ENCODE results near the gene CEBPB. TPM values are rescaled to one million over a fixed set of nuclear protein-coding genes. Genes with fewer than 3 reads are reported as not detected.
"Not testable (repeated sequence)": the region's sequence is repeated elsewhere in the genome, so short reads cannot be mapped to it uniquely, and the experiment has no call there.

The CEBPB gene
- polyA plus RNA-seq, 3 donors from 2014 or later = 15.3 to 27.6 (median 22.9) TPM

GRCh38 chr20:50201710-50202109, 11.1 kb downstream of the CEBPB start:
- not testable (repeated sequence) for H3K4me1 Mint-ChIP-seq; DNase-seq; H3K27me3 Mint-ChIP-seq (ENCODE audit: low read depth in 3 of 3); H3K27ac Mint-ChIP-seq; H3K9me3 Mint-ChIP-seq; H3K4me3 Mint-ChIP-seq
- peaks cover 8 to 20% (median 13%) of the 10 kb centered on the region in 3 donors for H3K36me3 Mint-ChIP-seq

- Mint-ChIP-seq H3K27me3 (ENCODE audit: low read depth in 3 of 3) (peaks cover 0 to 6% (median 5%) of the 10 kb centered on the region in 3 donors), H3K36me3 (peaks cover 8 to 21% (median 13%) of the 10 kb centered on the region in 3 donors), H3K27ac (no peak overlapping the region), H3K4me1 (no peaks in the 10 kb centered on the region), H3K4me3 (no peak overlapping the region), H3K9me3 (peaks cover 0 to 5% (median 0%) of the 10 kb centered on the region in 6 donors)
- DNase-seq = no peak
Observed at GRCh38 chr20:50202677-50203076, 12.0 kb downstream of the CEBPB start.

GRCh38 chr20:50203951-50204937, 13.6 kb downstream of the CEBPB start:
- Mint-ChIP-seq H3K36me3 (peaks cover 8 to 23% (median 13%) of the 10 kb centered on the region in 3 donors), H3K27ac (no peak overlapping the region), H3K9me3 (peaks cover 0 to 5% (median 0%) of the 10 kb centered on the region in 6 donors), H3K4me3 (no peak overlapping the region), H3K4me1 (no peaks in the 10 kb centered on the region), H3K27me3 (ENCODE audit: low read depth in 3 of 3) (peaks cover 0 to 6% (median 0%) of the 10 kb centered on the region in 3 donors)
- no peak for DNase-seq

GRCh38 chr20:50207026-50207425, 16.4 kb downstream of the CEBPB start:
- H3K36me3 Mint-ChIP-seq = peaks cover 4 to 14% (median 6%) of the 10 kb centered on the region in 3 donors
- DNase-seq = no peak
- peaks cover 0 to 2% of the 10 kb centered on the region in 2 donors for H3K4me1 Mint-ChIP-seq
- no peak overlapping the region for H3K4me3 Mint-ChIP-seq
- peaks cover 0 to 5% (median 0%) of the 10 kb centered on the region in 6 donors for H3K9me3 Mint-ChIP-seq
- H3K27me3 Mint-ChIP-seq (ENCODE audit: low read depth in 3 of 3) = peaks cover 2 to 6% (median 5%) of the 10 kb centered on the region in 3 donors
- peak overlapping the region in 1 of 6 donors; percentile 1 for H3K27ac Mint-ChIP-seq

GRCh38 chr20:50208085-50208491, 17.5 kb downstream of the CEBPB start:
- no peak overlapping the region for H3K27ac Mint-ChIP-seq
- H3K27me3 Mint-ChIP-seq (ENCODE audit: low read depth in 3 of 3) = peaks cover 2 to 6% (median 5%) of the 10 kb centered on the region in 3 donors
- H3K36me3 Mint-ChIP-seq = peaks cover 4 to 14% (median 6%) of the 10 kb centered on the region in 3 donors
- peaks cover 0 to 5% (median 0%) of the 10 kb centered on the region in 6 donors for H3K9me3 Mint-ChIP-seq
- DNase-seq = no peak
- peaks cover 0 to 2% of the 10 kb centered on the region in 2 donors for H3K4me1 Mint-ChIP-seq
- H3K4me3 Mint-ChIP-seq = no peak overlapping the region

- peaks cover 4 to 10% (median 5%) of the 10 kb centered on the region in 3 donors for H3K27me3 Mint-ChIP-seq (ENCODE audit: low read depth in 3 of 3)
- H3K4me3 Mint-ChIP-seq, DNase-seq, H3K36me3 Mint-ChIP-seq, H3K9me3 Mint-ChIP-seq, H3K27ac Mint-ChIP-seq, H3K4me1 Mint-ChIP-seq: not testable (repeated sequence)
Observed at GRCh38 chr20:50208815-50209214, 18.2 kb downstream of the CEBPB start.

- Mint-ChIP-seq H3K27me3 (ENCODE audit: low read depth in 3 of 3) (peaks cover 7 to 13% (median 8%) of the 10 kb centered on the region in 3 donors), H3K36me3 (peaks cover 0 to 4% (median 0%) of the 10 kb centered on the region in 3 donors), H3K9me3 (no peaks in the 10 kb centered on the region), H3K4me3 (no peak overlapping the region), H3K27ac (no peak overlapping the region), H3K4me1 (peaks cover 0 to 2% of the 10 kb centered on the region in 2 donors)
- DNase-seq = no peak
Observed at GRCh38 chr20:50210066-50210619, 19.5 kb downstream of the CEBPB start.

- DNase-seq = no peak
- H3K9me3 Mint-ChIP-seq = no peaks in the 10 kb centered on the region
- no peak overlapping the region for H3K27ac Mint-ChIP-seq
- H3K4me3 Mint-ChIP-seq = no peak overlapping the region
- peaks cover 0 to 2% of the 10 kb centered on the region in 2 donors for H3K4me1 Mint-ChIP-seq
- H3K27me3 Mint-ChIP-seq (ENCODE audit: low read depth in 3 of 3) = peaks cover 8 to 11% (median 10%) of the 10 kb centered on the region in 3 donors
- H3K36me3 Mint-ChIP-seq = peaks cover 0 to 8% (median 0%) of the 10 kb centered on the region in 3 donors
Observed at GRCh38 chr20:50211091-50211490, 20.5 kb downstream of the CEBPB start.

- Mint-ChIP-seq H3K36me3 (peaks cover 0 to 4% (median 0%) of the 10 kb centered on the region in 3 donors), H3K4me3 (no peak overlapping the region), H3K9me3 (no peaks in the 10 kb centered on the region), H3K27ac (no peak overlapping the region), H3K4me1 (peaks cover 0 to 2% of the 10 kb centered on the region in 2 donors), H3K27me3 (ENCODE audit: low read depth in 3 of 3) (peaks cover 8 to 14% (median 10%) of the 10 kb centered on the region in 3 donors)
- DNase-seq = no peak
Observed at GRCh38 chr20:50213531-50214106, 23.0 kb downstream of the CEBPB start.

- H3K4me1 Mint-ChIP-seq = peaks cover 0 to 2% of the 10 kb centered on the region in 2 donors
- H3K27me3 Mint-ChIP-seq (ENCODE audit: low read depth in 3 of 3) = peaks cover 8 to 14% (median 10%) of the 10 kb centered on the region in 3 donors
- no peak overlapping the region for H3K4me3 Mint-ChIP-seq
- H3K27ac Mint-ChIP-seq = no peak overlapping the region
- H3K9me3 Mint-ChIP-seq = no peaks in the 10 kb centered on the region
- no peak for DNase-seq
- H3K36me3 Mint-ChIP-seq = peaks cover 0 to 4% (median 0%) of the 10 kb centered on the region in 3 donors
Observed at GRCh38 chr20:50214226-50215024, 23.8 kb downstream of the CEBPB start.

GRCh38 chr20:50215101-50215690, 24.6 kb downstream of the CEBPB start:
- Mint-ChIP-seq H3K4me1 (peaks cover 0 to 2% of the 10 kb centered on the region in 2 donors), H3K9me3 (no peaks in the 10 kb centered on the region), H3K36me3 (peaks cover 0 to 4% (median 0%) of the 10 kb centered on the region in 3 donors), H3K27me3 (ENCODE audit: low read depth in 3 of 3) (peaks cover 6 to 14% (median 10%) of the 10 kb centered on the region in 3 donors), H3K27ac (peak overlapping the region in 1 of 6 donors; percentile 18), H3K4me3 (no peak overlapping the region)
- DNase-seq = no peak

- H3K36me3 Mint-ChIP-seq = peaks cover 0 to 4% (median 0%) of the 10 kb centered on the region in 3 donors
- H3K27ac Mint-ChIP-seq = no peak overlapping the region
Observed at GRCh38 chr20:50215926-50216325, 25.3 kb downstream of the CEBPB start.

More at GRCh38 chr20:50215926-50216325, 25.3 kb downstream of the CEBPB start:
- peaks cover 0 to 1% of the 10 kb centered on the region in 2 donors for H3K4me1 Mint-ChIP-seq
- peaks cover 6 to 15% (median 10%) of the 10 kb centered on the region in 3 donors for H3K27me3 Mint-ChIP-seq (ENCODE audit: low read depth in 3 of 3)
- no peak for DNase-seq
- H3K9me3 Mint-ChIP-seq = no peaks in the 10 kb centered on the region
- H3K4me3 Mint-ChIP-seq = no peak overlapping the region

Data from immature natural killer cell (primary cell).